Fibroblast of mammary gland (primary cell): Measurements from ENCODE around the gene EIF3D.

Source experiments
- DNase-seq: peaks from one replicate; pipeline ENCODE4 v3.0.0-alpha.2; 2010; ENCODE audit warnings: low read depth
- H3K4me3 ChIP-seq: 2 replicates; pipeline ENCODE4 v1.5.1; 2011; ENCODE audit warnings: low read depth, mild to moderate bottlenecking, low read length, moderate library complexity; ENCODE audit not compliant: control insufficient read depth
- CTCF ChIP-seq: conservative IDR thresholded peaks from 2 replicates; pipeline ENCODE4 v1.5.1; 2011; ENCODE audit warnings: low read depth, low read length, inconsistent platforms; ENCODE audit not compliant: control insufficient read depth, insufficient read depth

Gene EIF3D

GRCh38 chr22:36563444-36563843 lies 34.5 kb upstream of the EIF3D start:
- H3K4me3 ChIP-seq, result no peak overlapping the region
- no peak for DNase-seq
- TF ChIP-seq CTCF, result no peak

GRCh38 chr22:36563001-36563400 lies 34.0 kb upstream of the EIF3D start:
- TF ChIP-seq CTCF, result no peak
- no peak for DNase-seq
- no peak overlapping the region for H3K4me3 ChIP-seq

- peak; percentile 51 for DNase-seq
- no peak overlapping the region for H3K4me3 ChIP-seq
- no peak for TF ChIP-seq CTCF
Measured at GRCh38 chr22:36562261-36562835, 33.4 kb upstream of the EIF3D start.

GRCh38 chr22:36561291-36561811 lies 32.4 kb upstream of the EIF3D start:
- no peak overlapping the region for H3K4me3 ChIP-seq
- TF ChIP-seq CTCF, result no peak
- no peak for DNase-seq

- DNase-seq, result no peak
- TF ChIP-seq CTCF, result no peak
- no peak overlapping the region for H3K4me3 ChIP-seq
Measured at GRCh38 chr22:36560001-36560400, 31.0 kb upstream of the EIF3D start.

- DNase-seq, result no peak
- TF ChIP-seq CTCF, result no peak
- H3K4me3 ChIP-seq, result no peak overlapping the region
Measured at GRCh38 chr22:36554098-36554497, 25.1 kb upstream of the EIF3D start.

GRCh38 chr22:36552289-36552688 lies 23.3 kb upstream of the EIF3D start:
- DNase-seq, result no peak

More at GRCh38 chr22:36552289-36552688, 23.3 kb upstream of the EIF3D start:
- TF ChIP-seq CTCF, result no peak
- H3K4me3 ChIP-seq, result no peak overlapping the region
